ENCODE measurements around the gene POLR2F. TPM values are rescaled to one million over a fixed set of nuclear protein-coding genes. Genes with fewer than 3 reads are reported as not detected.

Gene POLR2F
- total RNA-seq, 4 donors from 2014 or later = 84.1 to 152 (median 134) TPM

- ATAC-seq (no peak), DNase-seq (no peak)
- peaks cover 4 to 5% of the 10 kb centered on the region in 2 donors for H3K4me1 ChIP-seq
- no peaks in the 10 kb centered on the region for H3K9me3 ChIP-seq
- no peak overlapping the region for H3K4me3 ChIP-seq
- TF ChIP-seq, protein P1, sequence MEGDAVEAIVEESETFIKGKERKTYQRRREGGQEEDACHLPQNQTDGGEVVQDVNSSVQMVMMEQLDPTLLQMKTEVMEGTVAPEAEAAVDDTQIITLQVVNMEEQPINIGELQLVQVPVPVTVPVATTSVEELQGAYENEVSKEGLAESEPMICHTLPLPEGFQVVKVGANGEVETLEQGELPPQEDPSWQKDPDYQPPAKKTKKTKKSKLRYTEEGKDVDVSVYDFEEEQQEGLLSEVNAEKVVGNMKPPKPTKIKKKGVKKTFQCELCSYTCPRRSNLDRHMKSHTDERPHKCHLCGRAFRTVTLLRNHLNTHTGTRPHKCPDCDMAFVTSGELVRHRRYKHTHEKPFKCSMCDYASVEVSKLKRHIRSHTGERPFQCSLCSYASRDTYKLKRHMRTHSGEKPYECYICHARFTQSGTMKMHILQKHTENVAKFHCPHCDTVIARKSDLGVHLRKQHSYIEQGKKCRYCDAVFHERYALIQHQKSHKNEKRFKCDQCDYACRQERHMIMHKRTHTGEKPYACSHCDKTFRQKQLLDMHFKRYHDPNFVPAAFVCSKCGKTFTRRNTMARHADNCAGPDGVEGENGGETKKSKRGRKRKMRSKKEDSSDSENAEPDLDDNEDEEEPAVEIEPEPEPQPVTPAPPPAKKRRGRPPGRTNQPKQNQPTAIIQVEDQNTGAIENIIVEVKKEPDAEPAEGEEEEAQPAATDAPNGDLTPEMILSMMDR (IDR thresholded peaks at IDR 0.05 in 4 of 5, conservative IDR thresholded peaks at IDR 0.05 in 1 of 5) = no peak
- no peak for TF ChIP-seq POLR2A (IDR thresholded peaks at IDR 0.05)
- no peaks in the 10 kb centered on the region for H3K27me3 ChIP-seq
- intact Hi-C loops (cut with DNase I; ENCODE audit: low total_unique reads) (loop anchor here (2.0 kb wide), 2 partner anchors 59 to 147 kb away; partner anchors contain the start of gene MICALL1), in situ Hi-C loops (cut with MboI; ENCODE audit: low sequenced_read_pairs in 4 of 4) (loop anchor here in 1 of 4 donors (25.0 kb wide), 1 partner anchor 154 kb away; the partner anchor contains the start of genes GALR3 and GCAT)
- peaks cover 0 to 46% of the 10 kb centered on the region in 2 donors for H3K36me3 ChIP-seq
- H3K27ac ChIP-seq = no peak overlapping the region
Observed at GRCh38 chr22:37965940-37966664, 12.6 kb downstream of the POLR2F start.

DNA sequence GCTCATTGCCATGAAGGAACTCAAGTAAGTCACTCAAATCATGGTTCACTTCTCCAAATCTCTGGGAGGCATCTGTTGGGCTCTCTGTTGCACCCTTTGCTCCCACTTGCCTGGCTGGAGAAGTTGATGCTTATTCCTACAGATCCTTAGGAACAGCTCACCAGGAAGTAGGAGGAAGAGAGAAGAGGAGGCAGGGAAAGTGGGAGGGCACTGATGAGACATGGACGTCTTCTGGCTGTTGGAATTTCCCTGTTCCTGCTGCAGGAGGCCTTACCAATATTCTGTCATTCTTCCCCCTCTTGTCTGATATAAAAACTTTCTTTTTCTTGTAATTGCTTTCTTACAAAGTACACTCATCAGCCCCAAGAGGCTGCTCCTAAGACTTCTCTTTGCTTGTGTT lies 13.6 kb downstream of the POLR2F start:
- peaks cover 0 to 36% of the 10 kb centered on the region in 2 donors for H3K36me3 ChIP-seq
- H3K27me3 ChIP-seq = no peaks in the 10 kb centered on the region
- no peak for TF ChIP-seq POLR2A (IDR thresholded peaks at IDR 0.05)
- TF ChIP-seq, protein P1 (IDR thresholded peaks at IDR 0.05 in 4 of 5, conservative IDR thresholded peaks at IDR 0.05 in 1 of 5) = no peak
- DNase-seq (no peak), ATAC-seq (no peak)
- no peak overlapping the region for H3K4me3 ChIP-seq
- peaks cover 4 to 5% of the 10 kb centered on the region in 2 donors for H3K4me1 ChIP-seq
- H3K27ac ChIP-seq = no peak overlapping the region
- intact Hi-C loops (cut with DNase I; ENCODE audit: low total_unique reads) = no loop called here
- in situ Hi-C loops (cut with MboI; ENCODE audit: low sequenced_read_pairs in 4 of 4) = loop anchor here in 1 of 4 donors (25.0 kb wide), 1 partner anchor 155 kb away; the partner anchor contains the start of genes GALR3 and GCAT
- no peaks in the 10 kb centered on the region for H3K9me3 ChIP-seq

DNA sequence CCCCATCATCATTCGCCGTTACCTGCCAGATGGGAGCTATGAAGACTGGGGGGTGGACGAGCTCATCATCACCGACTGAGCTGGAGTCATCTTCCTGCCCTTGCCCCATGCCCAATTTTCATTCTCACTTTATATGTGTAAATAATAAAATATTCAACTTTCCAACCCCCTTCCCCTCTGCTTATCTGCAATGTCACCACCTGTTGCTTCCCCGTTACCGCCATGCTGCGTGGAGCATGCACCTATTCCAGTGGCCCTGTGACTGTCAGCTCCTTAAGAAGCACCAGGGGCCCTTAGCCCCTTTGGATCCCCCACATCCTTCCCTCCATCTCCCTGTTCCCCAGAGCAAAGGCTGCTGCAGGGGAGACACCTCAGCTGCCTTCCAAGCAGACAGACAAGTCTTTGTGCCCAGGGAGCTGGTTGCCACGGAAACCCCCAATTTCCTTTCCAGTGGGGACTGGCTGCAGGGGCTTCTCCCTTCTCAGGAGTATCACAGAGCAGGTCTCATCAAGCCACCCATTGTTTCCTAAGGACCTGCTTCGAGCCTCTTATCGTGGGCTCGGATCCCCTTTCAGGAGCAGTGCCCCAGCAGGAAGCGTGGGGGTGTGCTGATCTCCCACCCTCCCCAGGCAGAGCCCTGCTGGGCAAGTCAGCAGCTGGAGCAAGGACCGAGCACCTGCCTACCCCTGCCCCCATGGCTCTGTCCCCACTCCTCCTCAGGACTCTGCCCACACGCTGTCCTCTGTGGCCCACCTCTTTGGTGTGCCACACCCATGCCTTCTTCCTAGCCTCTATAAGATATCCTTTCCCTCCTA lies 14.3 kb downstream of the POLR2F start:
- H3K9me3 ChIP-seq = no peaks in the 10 kb centered on the region
- TF ChIP-seq POLR2A (IDR thresholded peaks at IDR 0.05) = no peak
- TF ChIP-seq, protein P1 (IDR thresholded peaks at IDR 0.05 in 4 of 5, conservative IDR thresholded peaks at IDR 0.05 in 1 of 5) = no peak
- no peak overlapping the region for H3K4me3 ChIP-seq
- intact Hi-C loops (cut with DNase I; ENCODE audit: low total_unique reads) = no loop called here
- no peaks in the 10 kb centered on the region for H3K27me3 ChIP-seq
- in situ Hi-C loops (cut with MboI; ENCODE audit: low sequenced_read_pairs in 4 of 4) = loop anchor here in 1 of 4 donors (25.0 kb wide), 1 partner anchor 156 kb away; the partner anchor contains the start of genes GALR3 and GCAT
- peaks cover 4 to 5% of the 10 kb centered on the region in 2 donors for H3K4me1 ChIP-seq
- ATAC-seq (no peak), DNase-seq (no peak)
- H3K27ac ChIP-seq = no peak overlapping the region
- H3K36me3 ChIP-seq = peaks cover 0 to 30% of the 10 kb centered on the region in 2 donors

- Histone ChIP-seq H3K27ac (no peak overlapping the region), H3K4me3 (no peak overlapping the region), H3K27me3 (no peaks in the 10 kb centered on the region), H3K4me1 (peaks cover 4 to 5% of the 10 kb centered on the region in 2 donors), H3K36me3 (peaks cover 0 to 26% of the 10 kb centered on the region in 2 donors), H3K9me3 (no peaks in the 10 kb centered on the region)
- ATAC-seq (no peak), DNase-seq (no peak)
- in situ Hi-C loops (cut with MboI; ENCODE audit: low sequenced_read_pairs in 4 of 4) = loop anchor here in 1 of 4 donors (25.0 kb wide), 1 partner anchor 156 kb away; the partner anchor contains the start of genes GALR3 and GCAT
- TF ChIP-seq, protein P1 (IDR thresholded peaks at IDR 0.05 in 4 of 5, conservative IDR thresholded peaks at IDR 0.05 in 1 of 5) = no peak
- no peak for TF ChIP-seq POLR2A (IDR thresholded peaks at IDR 0.05)
- intact Hi-C loops (cut with DNase I; ENCODE audit: low total_unique reads) = no loop called here
Observed at GRCh38 chr22:37968452-37969251, 15.2 kb downstream of the POLR2F start.
